OCI-LY3 (cell line): ENCODE measurements around the gene FIG4.
"Not testable (repeated sequence)": the region's sequence is repeated elsewhere in the genome, so short reads cannot be mapped to it uniquely, and the experiment has no call there.

Source experiments
- CTCF ChIP-seq: fragments of 200-600, 300-600 bp; sonication (generic); IDR thresholded peaks from 2 replicates; pipeline ENCODE4 v1.5.1; 2014; ENCODE audit warnings: antibody characterized with exemption, low read length, low read depth
- EZH2phosphoT487 ChIP-seq: fragments of 200-600 bp; shearing (Covaris generic); IDR thresholded peaks from 2 replicates; pipeline ENCODE4 v1.6.1; 2018; ENCODE audit warnings: antibody characterized with exemption, mixed run types, low read depth

GRCh38 chr6:109831352-109831751 lies 140.3 kb downstream of the FIG4 start:
- not testable (repeated sequence) for TF ChIP-seq CTCF, EZH2phosphoT487
